ENCODE measurements around the gene IL3RA.
"Not testable (repeated sequence)": the region's sequence is repeated elsewhere in the genome, so short reads cannot be mapped to it uniquely, and the experiment has no call there.

DNA sequence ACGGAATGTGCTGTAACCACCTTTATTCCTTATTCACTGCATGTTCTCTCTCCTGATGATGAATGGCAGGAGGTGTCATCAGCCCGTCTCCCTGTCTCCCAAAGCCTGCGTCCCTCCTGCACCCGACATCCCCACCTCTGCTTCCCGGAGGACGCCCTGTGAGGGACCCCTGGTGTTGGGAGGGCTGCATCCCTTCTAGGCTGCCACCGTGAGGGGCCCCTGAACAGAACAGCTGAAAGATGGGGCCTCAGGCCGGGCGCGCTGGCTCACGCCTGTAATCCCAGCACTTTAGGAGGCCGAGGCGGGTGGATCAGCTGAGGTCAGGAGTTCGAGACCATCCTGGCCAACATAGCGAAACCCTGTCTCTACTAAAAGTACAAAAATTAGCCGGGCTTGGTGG lies 89.7 kb downstream of the IL3RA start:
- not testable (repeated sequence) for TF ChIP-seq FOXA1 (IDR thresholded peaks at IDR 0.05); CTBP1 (IDR thresholded peaks at IDR 0.05; ENCODE audit: borderline replicate concordance); FOXK2 (IDR thresholded peaks at IDR 0.05); ELF4 (IDR thresholded peaks at IDR 0.05); FOXM1 (IDR thresholded peaks at IDR 0.05; ENCODE audit: borderline replicate concordance)

Data from HEK293T (cell line).